Measurements from ENCODE around the gene TMEM236.

GRCh38 chr10:17836942-17837341 is 84.9 kb downstream of the TMEM236 start:
- TF ChIP-seq CTCF (IDR thresholded peaks at IDR 0.05; ENCODE audit: low read depth, low read length) (no peak), EZH2phosphoT487 (IDR thresholded peaks at IDR 0.05; ENCODE audit: low read depth) (no peak)
